NCI-H2227 (cell line): ENCODE results near the gene WDR82.
"Not testable (repeated sequence)": the region's sequence is repeated elsewhere in the genome, so short reads cannot be mapped to it uniquely, and the experiment has no call there.

ENCODE experiments used
- DNase-seq: peaks from one replicate; lab custom pipeline; 2025; ENCODE audit not compliant: unreplicated experiment; lab: John Stamatoyannopoulos, UW

The WDR82 gene

GRCh38 chr3:52289747-52290595, 11.5 kb upstream of the WDR82 start:
- DNase-seq: no peak

GRCh38 chr3:52289338-52289746, 10.9 kb upstream of the WDR82 start:
- DNase-seq: no peak

GRCh38 chr3:52288674-52289073, 10.2 kb upstream of the WDR82 start:
- no peak for DNase-seq

DNA sequence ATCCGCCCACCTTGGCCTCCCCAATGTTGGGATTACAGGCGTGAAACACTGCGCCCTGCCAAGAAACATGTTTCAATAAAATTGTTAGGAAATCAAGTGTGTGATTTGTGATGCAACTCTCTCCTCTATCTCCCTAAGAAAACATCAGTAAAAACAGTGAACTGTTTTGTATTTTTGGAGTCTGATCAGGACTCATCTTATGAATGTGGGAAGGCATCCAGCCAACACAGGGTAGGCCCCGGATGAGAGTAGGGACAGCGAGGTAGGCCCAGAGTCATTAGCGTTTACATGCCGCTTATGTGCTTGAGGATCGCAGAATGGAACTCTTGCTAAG, 8.3 kb upstream of the WDR82 start:
- DNase-seq: peak; percentile 21

GRCh38 chr3:52284051-52284450, 5.6 kb upstream of the WDR82 start:
- DNase-seq: not testable (repeated sequence)

GRCh38 chr3:52283306-52283705, 4.9 kb upstream of the WDR82 start:
- no peak for DNase-seq

DNA sequence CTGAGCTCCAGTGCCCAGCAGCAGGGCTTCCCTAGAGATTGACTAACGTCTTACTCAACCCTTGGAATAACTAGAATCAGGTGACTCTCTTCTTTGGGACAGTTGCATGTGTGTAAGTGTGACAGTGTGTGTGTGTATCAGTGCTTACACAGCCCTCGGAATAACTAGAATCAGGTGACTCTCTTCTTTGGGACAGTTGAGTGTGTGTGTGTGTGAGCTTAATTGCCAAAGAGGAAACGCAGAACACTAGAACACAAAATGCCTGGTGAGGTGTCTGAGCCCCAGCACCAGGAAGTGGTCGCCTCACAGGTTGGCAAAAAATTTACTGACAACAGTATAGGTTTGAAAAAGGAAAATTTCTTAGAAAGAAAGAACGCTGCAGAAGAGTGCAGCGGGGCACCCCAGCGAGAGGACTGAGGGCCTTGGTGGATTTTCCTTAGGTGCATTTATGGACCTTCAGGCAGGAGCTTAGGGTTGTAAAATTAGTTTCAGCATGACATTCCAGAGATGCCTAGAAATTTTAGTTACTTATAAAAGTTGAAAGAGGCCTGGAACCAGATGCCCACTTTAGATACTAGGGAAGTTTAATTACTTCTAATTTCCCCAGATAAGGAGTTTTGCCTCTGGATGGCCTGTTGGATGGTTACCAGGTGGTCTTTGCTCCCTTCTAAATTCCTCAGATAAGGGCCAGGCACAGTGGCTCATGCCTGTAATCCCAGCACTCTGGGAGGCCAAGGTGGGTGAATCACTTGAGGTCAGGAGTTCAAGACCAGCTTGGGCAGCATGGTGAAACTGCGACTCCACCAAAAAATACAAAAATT, 3.7 kb upstream of the WDR82 start:
- no peak for DNase-seq

- peak; percentile 56 for DNase-seq
Observed at GRCh38 chr3:52280050-52280461, 1.6 kb upstream of the WDR82 start.

- DNase-seq: no peak
Observed at GRCh38 chr3:52279596-52279995, 1.1 kb upstream of the WDR82 start.

DNA sequence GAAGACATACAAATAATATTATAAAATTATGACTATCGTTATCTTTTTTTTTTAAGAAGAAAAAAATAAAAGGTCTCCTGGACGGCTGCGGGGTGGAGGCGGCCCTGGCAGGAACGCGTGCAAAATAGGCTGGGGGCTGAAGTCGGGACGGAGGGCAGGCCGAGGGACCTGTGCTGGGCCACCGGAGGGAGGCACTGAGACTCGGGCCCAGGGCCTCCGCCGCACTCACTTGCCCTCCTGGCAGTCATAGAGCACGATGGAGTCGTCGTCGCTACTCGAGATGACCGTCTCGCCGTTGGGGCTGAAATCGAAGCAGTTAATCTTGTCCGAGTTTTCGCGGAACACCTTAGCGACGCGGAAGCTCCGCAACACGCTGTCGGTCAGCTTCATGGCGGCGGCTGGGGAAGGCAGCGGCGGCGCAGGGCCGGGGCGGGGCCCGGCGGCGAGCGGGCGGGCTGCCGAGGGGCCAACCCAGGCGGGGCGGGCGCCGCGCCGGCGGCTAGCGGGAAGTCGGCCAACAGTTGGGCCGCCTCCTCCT, 408 bp downstream of the WDR82 start:
- DNase-seq: peak; percentile 66

DNA sequence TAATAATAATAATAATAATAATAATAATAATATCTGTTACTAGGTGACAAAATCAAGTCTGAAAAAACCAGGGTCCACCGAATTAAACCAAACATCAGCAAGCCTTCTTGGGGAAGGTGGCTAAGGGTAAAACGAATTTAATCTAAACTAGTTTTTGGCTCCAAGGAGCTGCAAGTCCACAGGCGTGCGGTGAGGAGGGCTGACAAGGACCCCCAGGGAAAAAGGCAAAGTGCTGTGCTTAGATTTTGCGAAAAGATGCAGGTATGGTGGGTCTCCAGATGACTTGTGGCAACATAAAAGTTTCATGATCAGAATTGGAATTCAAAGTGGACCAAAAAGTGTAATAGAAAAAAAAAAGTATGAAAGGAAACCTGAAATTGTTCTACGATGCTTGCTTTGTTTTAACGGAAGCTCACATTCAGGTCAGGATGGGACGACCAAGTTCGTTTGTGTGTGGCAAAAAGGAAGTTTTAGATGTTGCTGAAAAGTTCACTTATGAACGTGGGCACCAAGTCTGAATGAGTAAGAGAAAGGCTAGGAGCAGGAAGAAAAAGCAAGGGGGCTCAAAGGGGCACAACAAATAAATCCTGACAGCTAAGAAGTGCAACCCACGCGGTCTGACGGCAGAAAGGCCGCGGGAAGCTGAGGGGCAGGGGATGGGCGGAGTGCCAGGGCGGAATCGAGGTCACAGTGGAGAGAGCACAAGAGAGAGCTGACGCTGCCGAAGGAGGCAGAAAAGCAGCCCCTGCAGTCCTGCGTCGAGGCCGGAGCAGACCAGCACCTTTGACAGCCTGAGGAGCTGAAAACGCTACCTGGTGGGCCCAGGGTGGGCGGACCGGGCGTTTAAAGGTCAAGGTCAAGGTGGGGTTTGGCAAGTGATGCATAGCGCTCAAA, 1.1 kb downstream of the WDR82 start:
- DNase-seq: peak; percentile 30

DNA sequence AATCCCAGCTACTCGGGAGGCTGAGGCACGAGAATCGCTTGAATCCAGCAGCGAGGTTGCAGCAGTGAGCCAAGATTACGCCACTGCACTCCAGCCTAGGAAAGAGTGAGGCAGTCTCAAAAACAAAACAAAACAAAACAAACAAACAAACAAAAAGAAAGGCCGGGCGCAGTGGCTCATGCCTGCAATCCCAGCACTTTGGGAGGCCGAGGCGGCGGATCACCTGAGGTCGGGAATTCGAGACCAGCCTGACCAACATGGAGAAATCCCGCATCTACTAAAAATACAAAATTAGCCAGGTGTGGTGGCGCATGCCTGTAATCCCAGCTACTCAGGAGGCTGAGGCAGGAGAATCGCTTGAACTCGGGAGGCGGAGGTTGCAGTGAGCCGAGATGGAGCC, 3.7 kb downstream of the WDR82 start:
- not testable (repeated sequence) for DNase-seq

GRCh38 chr3:52272831-52273230, 5.6 kb downstream of the WDR82 start:
- no peak for DNase-seq

DNA sequence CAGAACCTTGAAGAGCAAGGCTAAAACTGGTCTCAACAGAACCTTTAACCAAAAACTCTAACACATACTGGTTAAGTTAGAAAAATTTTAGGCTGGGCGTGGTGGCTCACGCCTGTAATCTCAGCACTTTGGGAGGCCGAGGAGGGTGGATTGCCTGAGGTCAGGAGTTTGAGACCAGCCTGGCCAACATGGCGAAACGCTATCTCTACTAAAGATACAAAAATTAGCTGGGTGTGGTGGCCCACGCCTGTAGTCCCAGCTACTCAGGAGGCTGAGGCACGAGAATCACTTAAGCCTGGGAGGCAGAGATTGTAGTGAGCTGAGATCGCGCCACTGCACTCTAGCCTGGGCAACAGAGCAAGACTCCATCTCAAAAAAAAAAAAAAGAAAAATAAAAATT, 6.3 kb downstream of the WDR82 start:
- DNase-seq: not testable (repeated sequence)

- no peak for DNase-seq
Observed at GRCh38 chr3:52270252-52270754, 8.1 kb downstream of the WDR82 start.

DNA sequence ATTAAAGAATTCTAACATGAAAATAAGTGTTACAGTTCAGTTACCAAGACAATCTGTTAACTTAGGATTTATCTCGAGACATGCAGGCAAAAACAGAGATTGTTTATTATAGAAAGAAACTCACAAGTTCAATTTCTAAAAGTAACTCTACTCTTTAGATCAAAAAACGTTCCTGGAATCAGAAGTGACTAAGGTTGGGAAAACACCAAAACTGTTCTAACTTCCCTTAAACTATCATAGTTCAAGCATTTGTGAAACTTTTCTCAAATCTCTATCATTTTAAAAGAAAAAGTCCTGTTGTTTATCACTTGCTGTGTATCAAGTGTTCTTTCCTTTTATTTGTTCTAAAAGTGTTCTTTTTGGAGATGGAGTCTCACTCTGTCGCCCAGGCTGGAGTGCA, 8.7 kb downstream of the WDR82 start:
- DNase-seq: no peak

DNA sequence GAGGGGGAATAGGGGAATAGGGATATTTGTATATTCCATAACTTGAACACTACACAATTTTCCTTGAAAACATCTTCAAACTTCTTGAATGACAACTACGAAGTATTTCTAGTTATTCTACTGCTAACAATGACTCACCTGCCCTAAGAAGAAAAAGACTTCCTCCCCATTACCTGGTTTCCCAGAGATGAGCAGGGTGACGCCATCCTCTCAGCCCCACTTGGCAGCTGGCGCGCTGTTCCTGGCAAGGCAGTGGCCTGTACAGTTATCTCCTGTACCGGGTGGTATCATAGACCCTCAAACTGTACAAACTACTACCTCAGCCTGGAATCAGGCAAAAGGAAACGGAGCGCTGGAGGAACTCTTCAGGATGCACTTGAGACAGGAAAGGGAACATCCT, 10.4 kb downstream of the WDR82 start:
- no peak for DNase-seq

DNA sequence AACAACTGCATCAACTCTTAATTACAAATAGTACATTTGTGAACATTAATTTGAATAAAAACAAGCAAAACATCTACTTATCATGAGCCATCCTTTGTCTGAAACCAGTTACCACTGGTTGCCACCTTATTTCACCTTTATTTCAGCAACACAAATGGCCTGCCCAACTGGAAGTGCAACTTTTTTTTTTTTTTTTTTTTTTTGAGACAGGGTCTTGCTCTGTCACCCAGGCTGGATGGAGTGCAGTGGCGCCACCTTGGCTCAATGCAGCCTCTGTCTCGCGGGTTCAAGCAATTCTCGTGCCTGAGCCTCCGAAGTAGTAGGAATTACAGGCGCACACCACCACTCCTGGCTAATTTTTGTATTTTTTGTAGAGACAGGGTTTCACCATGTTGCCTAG, 13.1 kb downstream of the WDR82 start:
- no peak for DNase-seq

GRCh38 chr3:52262447-52262846, 16.0 kb downstream of the WDR82 start:
- DNase-seq: no peak

DNA sequence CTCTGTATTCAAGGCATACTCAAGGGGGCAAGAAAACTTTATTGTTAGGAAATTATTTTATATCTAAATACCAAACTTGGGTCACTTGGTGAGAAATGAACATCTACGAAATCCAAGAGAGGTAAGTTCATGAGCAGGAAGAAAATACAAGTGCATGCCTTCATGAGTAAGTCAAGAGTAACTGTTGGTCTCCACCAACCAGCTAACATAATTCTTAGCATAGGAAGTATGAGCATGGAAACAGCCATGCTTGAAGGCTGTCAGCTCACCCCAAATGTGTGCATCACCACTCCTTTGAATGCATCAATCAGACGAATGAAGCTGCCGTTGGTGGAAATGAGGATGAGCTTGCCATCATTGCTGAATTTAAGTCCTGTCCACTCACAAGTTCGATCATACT, 19.0 kb downstream of the WDR82 start:
- DNase-seq: no peak

DNA sequence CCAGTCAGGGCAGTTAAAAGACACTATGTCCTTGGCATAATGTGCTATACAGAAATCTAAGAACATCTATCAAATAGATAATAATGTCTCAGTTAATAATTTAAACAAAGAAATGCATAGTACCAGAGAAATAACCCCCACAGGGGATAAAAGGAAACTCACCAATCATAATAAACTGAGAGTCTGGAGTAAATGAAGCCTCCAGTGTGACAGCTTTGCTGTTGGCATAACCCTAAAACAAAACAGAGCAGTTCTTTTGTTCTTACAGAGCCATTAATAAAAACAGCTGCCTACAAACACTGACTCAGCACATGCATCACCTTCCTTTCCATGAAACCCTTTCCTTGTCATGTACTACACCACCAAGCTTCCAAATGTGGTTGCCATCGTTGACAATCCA, 19.4 kb downstream of the WDR82 start:
- no peak for DNase-seq
